ENCODE results near the gene ETV1.

ETV1 gene

DNA sequence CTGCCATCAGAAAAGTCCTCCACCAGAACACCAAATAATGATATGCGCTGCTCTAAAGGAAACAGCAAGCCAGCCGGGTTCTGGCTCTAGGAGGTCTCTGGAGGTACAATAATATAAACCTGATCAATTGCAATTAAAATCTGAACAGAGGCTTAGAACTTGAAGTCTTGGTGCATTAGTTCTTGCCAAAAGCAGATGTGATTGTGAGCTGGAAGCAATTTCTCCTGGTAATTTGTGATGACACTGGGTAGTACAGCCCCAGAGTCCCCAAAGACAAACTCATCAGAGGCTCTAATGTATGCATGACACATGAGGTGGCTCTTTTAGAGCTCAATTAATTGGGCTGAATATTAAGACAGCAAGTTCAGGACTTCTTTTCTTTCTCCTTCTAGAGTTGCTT lies 3.3 kb downstream of the ETV1 start:
- DNase-seq = no peak

DNA sequence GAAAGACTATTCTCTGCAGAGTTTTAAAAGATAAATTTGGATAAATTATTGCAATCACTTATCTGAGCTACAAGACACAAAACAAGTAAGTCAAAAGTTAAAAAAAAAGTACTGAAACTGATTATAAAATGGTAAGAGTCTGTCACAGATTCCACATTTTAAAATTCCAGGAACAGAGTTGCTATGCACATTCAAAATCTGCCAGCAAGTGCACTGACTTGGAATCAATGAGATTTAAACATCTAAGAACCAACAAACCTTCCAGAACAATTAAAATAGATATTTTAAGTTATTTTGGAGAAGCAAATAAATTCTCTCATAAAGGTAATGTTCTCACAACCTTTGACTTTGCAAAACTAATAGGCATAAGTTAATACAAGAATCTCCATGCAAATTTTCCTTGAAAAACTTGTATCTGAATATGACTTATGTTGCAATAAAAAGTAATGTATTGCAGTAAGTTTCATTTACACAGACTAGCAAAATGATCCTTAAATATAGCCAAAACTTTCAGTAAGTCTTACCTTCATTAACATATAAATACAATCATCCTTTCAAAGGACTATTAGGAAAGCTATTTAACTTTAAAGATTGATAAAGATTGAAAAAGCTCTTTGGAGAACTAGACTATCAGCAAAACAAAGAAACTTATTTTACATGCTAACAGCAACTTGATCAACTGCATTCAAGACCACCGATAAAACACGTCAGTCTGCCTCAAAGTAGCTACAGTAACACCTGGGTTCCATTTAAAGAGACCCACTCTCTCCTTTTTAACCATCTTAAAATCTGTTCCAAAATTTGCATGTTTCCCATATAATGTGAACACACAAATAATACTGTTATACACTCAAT lies 4.4 kb downstream of the ETV1 start:
- no peak for DNase-seq

DNA sequence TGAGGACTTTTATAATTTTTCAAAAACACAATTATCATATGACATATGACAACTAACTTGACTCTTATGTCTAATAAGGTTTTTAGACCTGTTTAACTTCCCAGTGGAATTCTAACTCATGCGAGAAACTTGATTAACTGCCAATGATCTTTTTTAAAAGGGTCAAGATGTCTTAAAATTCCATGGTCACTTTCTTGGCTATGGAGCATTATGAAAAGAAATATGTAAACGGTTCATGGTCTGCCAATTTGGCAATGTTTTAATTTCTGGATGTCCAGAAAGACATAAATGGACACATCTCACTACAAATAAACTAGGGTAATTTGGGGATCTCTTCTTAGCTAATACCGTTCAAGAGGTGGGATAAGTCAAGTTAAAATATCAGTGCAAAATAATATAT lies 5.4 kb downstream of the ETV1 start:
- no peak for DNase-seq

DNA sequence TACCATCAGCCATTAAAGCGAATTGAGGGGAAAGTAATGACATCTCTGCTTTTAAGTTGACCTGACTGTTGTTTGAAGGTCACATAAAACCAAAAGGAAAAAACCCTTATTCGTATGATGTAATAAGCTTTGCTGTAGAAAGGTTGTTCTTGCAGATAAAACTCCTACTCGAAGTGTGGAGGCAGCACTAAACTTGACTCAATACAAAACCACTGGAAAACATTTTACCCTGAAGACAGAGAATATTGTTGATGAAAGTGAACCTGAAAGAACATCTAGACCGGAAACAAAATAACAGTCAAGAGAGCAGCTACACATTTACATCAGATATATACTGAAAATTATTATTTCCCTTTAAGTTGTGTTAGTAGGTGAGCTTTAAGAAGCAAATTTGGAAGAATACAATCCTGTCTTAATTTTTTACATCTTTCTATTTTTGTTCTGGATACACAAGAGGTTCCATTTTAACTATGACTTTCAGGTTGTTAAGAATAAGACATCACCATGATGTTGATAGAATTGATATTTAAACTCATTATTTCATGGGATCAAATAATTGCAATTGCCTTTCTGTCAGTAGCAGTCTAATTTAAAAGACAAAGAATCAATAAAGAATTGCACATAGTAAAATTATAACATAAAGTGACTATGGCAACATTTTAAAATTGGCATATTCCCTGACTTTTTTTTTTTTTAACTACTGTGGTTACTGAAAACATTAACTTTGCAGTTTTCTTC lies 6.4 kb downstream of the ETV1 start:
- DNase-seq = no peak

DNA sequence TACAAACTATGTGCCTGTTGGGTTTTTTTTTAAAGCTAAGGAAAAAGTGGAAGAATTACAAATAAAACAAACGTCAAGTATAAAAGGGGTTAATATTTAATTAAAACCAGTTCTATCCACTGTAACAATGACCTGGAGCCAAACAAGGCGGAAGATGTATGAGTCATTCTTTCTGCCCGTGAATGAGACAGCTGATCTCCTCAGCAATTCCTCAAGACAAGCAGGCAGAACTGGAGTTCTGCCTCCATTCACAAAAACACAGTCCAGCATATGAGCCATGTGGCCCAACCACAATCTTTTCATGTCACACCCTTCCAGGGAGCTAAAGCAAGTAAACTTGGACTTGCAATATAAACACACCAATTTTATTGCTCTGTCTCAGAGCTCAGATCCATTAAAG lies 8.4 kb downstream of the ETV1 start:
- DNase-seq = no peak

DNA sequence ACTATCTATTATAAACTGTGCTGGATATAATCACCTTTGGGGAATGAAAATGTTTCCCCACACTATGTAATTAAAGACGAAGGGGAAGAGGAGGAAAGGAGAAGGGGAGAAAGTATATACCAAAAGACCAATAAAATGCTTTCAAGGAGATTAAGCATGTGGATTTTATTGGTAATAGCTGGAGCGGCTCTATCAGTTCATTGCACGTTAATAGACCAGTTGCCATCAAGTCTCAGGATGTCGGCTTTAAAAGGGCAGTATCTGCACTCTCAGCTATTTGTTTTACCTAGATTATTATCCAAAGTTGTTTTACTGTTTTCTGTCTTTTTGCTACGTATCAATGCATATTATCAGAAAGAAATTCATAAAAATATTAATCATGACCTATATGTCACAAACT lies 9.0 kb downstream of the ETV1 start:
- no peak for DNase-seq

DNA sequence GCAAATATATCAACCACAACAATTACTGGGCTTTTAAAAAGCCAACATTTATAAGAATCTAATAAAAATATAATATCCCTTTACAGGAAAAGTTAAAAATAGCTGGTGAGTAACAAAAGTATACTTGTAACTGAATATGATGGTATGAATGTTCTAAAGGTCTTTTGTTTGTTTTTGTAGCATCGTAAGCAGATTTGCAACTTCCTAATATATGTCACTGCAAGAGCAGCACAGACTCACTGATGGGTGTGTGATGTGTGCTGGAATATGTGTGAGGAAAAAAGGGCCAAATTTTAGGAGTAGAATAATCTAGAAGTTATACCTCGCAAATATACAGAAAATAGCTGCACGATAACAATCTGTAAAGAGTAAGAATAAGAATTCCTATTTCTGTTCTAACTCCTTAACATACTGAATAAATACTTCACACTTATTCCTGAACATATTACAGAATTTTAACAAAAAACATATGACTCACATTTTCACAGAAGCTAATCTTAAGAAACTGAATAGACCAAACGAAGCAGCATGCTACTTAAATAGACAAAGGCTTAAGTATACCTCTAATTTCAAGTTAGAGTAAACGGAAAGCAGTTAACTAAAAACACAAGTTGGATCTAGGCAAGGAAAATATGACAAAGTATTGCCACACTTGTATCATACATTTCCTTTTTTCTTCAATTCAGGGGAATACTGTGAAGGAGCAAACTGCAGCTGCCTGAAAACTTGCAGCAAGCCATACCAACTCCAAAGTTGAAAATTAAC lies 9.6 kb downstream of the ETV1 start:
- no peak for DNase-seq

DNA sequence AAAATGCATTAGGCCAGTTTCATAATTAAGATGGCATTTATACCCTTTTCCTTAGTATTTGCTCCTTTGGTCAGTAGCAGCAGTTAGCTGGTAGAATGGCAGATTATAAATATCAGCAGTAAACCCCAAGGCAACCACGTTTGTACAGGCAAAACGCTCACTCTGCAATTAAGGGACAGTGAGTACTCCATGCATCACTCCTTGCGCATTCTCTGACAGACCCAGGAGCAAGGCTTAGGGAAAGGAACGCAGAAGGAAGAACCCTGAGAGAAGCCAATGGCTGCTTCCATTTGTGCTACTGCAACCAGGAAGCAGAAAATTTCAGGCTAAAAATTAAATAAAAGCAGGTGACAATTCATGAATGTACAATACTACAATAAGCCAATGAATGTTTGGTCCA lies 12.9 kb downstream of the ETV1 start:
- no peak for DNase-seq

DNA sequence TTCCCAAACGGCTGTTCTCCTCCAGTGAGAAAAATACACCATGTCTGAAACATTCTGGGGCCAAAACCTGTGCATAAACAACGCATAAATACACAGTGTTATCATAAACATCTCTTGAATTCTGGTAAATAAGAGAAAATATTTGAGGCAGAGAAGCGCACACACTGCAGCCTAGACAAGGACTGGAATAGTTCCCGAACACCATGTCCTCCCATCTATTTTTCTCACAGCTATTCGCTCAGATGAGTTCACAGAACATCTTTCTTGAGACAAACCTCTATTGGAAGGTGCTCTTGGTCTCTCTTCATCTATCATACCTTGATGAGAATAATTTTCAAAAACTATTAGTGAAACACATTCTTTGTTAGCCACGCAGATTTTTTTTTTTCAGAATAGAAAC lies 24.4 kb downstream of the ETV1 start:
- DNase-seq = no peak

DNA sequence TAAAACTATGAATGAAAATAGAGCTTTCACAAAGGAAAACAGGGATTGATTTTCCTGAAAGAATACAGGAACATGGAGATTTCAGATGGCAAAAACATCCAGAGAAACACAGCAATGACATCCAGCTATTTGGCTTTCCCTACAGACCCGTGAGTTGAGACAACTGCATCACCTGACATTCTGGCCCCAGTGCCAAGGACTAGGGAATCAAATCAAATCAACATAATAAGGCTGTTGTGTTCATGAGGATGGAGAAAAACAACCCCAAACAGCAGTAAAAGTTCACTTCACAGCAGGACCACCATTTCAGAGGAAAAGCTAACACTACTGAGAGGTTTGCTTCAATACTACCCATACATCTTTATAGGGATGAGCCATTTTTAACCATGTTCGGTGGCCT lies 25.5 kb downstream of the ETV1 start:
- no peak for DNase-seq

DNA sequence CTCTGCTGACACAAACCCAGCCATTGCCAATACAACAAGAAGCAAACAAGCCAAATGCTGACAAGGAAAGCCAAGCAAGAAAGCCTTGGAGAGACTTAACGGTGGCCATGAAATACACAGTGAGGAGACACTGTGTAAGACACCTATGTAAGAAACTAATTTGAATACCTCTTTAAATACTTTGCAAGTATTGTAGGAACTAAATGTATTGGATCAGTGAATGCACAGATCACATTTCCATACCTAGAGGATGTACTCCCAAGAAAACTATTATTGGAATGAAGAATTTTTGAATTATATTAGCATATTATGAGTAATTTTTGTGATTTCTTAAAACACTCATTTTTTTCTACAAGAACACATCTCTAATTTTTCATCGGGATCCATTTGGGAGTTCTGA lies 34.0 kb downstream of the ETV1 start:
- DNase-seq = no peak

DNA sequence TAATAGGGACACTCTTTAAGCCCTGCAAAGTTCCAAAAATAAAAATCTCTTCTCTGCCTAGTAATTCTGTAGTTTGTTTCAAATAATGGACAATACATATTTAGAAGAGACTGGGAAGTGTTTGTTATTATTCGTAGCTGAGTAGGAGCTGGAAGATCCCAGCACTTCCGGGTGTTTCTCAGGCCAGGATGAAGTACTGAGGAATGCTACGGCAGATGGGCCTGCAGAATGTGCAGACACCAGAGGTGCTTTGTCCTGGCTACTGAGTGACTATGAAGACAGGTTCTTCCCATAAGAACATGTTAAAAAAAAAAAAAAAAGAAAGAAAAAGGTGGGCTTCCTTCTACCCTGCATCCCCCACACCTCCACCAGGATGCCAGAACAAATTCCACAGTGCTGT lies 36.1 kb downstream of the ETV1 start:
- no peak for DNase-seq

DNA sequence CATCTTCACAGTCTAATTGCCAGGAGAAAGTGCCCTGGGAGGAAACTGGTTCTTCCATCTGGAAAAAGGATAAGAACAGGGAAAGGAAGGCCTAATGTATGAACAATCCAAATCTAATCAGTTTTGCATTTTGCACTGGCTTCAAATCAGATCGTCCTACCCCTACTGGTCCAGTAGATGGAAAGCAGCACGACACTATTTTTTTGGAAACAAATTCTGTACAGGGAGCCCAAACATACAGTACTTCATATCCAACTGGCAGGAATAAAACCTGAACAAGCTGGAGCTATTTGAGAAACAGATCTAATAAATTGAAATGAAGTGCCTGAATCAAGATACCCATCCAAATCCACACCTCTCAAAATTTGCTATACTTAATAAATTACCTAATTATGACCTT lies 36.5 kb downstream of the ETV1 start:
- no peak for DNase-seq

DNA sequence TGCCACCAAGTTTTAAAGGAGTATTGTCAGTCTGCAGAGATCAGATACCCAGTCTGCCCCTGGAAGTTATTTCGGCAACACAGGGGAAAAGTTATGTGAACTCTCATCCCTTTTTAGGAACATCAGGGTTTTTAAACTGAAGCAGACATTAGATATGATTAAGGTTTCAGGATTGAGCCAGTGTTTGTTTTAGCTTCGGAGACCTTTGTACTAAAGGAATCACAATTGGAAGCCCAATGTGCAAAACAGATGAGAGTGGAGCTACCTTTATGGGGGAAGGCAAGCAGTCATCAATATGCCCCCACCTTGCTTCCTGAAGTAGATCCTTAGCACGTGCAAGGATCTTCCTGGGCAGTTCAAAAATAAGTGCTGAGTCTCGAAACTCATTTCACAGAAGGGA lies 39.5 kb downstream of the ETV1 start:
- no peak for DNase-seq

DNA sequence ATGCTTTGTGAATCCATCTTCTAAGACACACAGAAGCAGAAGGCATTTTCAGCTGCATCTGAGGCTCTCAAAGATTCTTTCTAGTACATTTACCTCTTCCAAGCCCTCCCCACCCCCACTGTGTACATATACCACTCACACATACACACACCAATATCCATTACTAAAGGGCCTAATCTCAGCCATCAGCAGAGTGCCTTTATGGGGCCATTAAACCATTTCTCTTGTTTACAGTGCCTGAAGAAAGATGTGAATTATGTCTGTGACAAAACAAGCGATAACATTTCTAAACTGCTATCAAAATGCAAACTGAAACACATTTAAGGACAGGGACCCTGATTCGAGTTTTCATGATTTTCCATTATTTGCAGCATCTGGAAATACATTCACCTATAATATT lies 40.0 kb downstream of the ETV1 start:
- no peak for DNase-seq

DNA sequence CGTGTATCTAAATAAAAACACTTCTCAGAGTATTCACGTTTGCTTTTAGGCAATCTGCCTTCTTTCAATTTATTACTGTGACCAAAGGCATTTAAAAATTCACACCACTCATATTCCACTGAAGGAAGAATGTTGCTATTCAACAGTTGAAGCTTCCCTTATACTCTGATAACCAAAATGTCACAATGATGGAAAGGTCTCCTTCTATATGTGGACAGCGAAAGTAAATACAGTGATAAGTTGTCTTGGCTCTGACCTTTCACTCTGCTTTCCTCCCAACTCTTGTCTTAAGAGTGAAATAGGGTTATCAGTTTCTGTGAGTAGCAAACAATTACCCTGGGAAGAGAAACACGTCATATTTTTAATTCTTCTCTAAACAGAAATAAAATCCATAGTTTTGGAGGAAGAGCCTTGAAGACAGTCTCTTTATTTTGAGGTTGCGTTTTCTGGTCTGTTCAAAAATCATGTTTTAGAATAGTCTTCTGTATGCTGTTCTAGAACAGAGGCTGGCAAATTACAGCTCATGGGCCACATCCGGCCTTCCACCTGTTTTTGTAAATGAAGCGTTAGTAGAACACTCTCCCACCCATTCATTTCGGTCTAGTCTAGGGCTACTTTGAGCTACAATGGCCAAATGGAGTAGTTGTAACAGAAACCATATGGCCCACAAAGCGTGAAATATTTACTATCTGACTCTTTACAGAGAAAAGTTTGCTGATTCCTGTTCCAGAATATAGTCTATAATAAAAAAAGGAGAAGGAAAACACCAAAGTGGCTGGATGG lies 41.3 kb downstream of the ETV1 start:
- DNase-seq = no peak

DNA sequence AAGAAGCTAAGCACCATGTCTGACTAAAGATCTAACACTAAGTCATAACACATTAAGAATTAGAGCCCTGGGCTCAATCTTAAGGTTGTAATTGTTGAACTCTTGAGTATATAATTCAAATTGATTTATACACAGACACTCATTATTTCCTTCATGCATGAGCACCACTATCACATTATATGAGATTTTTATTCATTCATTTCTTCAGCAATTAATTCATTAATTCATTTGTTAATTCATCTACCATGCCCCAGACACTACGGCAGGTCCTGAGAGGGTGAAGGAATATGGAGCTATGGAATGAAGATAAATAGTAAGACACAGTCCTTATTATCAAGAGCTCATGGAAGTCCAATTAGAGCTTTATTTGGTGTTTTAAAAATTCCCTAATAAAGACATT lies 41.9 kb downstream of the ETV1 start:
- DNase-seq = no peak

DNA sequence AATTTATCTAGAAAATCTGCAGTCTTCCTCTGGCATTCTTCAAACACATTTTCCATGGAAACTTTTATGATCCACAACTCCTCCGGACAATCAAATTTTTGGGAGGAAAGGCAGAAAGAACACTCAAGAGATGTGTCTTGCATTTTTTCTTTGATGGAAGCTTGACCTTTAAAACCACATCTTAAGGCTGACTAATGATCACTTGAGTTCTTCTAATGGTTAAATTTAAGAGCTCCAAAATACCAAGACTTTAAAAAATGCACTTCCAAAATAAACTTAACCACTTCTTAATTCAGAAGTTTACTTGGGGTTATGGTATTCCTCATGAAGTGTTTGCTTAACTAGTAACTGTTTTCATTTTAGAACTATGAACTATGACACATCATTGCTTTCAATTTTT lies 43.3 kb downstream of the ETV1 start:
- DNase-seq = no peak

DNA sequence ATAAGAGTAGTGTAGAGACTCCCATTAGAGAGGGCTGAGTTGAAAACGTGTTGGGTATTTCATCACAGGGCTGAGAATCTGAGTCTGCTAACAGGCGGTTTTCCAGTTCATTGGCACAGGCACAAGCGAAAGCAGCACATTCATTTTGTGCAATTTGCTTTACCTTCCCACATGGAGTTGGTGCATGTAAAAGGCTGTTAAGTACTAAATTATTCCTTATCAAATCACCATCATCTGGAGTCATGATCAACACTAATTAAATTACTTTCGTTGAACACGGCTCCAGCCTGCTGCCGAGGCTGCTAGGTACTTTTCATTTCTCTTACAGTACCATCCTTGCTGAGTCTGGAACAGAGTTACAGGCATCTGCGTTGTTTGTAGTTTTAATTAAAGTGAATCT lies 43.8 kb downstream of the ETV1 start:
- DNase-seq = no peak

DNA sequence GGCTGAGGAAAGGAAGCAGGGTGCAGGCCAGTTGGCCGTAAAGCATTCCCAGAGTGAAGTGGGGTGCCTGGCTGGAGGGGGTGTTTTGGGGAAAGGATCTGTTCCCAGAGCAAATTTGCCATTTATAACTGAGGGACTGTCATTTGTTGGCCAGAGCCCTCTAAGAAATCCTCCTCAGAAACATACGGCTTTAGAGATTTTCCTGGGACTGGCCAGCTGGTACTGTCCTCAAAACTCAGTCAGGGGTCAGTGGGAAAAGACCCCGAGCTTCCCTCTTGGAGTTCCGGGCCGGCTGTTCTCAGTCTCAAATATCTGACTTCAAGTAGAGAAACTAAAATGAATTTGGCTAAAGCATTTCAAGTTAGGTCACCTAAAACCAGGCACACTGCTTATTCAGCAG lies 55.9 kb downstream of the ETV1 start:
- no peak for DNase-seq

DNA sequence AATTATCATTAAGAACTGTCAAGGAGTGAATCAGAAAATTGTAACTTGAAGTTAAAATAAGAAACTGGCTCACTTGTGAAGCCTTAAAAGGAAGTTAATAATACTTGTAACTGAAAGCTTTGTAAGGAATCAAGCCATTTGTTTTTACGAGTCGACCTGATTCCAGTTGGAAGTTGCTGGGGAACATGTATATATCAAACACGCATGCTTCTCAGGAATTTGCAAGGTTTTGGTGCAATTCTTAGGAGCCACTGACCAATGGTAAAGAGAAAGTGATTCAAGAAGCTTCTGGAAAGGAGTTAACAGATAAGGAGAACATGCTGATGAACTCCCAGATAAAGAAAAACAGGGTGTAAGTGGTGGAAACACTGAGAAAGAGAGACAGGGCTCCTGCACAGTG lies 56.4 kb downstream of the ETV1 start:
- no peak for DNase-seq

DNA sequence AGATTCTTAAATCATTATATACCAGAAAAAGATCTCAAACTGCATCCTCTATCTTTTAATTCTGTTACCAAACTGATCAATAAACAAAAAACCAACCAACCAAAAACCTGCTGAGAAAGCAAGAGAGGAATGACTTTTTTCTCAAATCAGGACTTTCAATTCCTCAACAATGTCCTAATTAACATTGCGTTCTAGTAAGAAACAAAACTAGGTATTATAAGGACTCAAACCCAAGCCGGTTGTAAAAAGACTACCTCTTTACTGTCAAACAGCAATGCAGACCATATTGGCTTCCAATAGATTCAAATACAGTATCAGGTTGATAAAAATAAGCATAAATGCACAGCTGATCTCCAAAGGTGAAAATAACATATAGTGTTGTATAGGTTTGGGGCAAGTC lies 57.3 kb downstream of the ETV1 start:
- DNase-seq = no peak

DNA sequence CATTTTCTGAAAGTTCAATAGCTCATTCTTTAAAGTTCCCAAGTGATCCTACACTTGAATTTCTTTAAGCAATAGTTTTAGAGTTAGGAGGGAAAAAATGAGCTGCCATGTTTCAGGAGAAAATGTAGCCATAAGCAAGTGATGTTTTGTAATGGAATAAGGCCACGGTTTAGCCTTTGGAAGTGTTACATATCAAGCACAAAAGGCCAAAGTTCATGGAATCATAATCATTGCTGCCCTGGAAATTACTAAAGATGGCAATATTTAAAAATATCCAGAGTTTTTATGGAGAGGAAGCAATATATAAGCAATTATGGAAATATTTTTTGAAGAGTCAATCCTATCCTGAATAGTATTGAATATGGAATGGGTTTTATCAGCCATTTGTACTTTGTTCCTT lies 68.4 kb downstream of the ETV1 start:
- no peak for DNase-seq
